Measurements from ENCODE around the gene GSTCD.

The GSTCD gene

DNA sequence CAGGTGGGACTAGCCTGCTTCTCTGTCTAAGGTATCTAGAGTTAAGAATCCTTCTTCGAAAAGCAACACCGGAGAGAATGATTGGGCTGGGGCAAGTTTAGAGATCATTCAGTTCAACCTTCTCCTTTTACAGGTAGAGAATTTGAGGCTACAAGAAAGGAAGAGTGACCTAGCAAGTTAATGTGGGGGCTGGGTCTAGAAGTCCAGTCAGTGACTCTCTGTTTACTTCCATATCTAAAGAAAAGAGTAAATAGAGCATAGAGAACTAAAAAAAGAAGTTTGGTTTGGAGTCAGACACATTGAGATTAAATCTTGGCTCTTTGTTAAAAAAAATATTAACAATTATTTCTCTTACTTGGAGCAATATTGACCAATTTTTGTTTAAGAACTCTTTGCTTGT is 122.6 kb downstream of the GSTCD start:
- H3K27ac ChIP-seq: no peak overlapping the region
- intact Hi-C loops (cut with DNase I; ENCODE audit: low total_unique reads): no loop called here

DNA sequence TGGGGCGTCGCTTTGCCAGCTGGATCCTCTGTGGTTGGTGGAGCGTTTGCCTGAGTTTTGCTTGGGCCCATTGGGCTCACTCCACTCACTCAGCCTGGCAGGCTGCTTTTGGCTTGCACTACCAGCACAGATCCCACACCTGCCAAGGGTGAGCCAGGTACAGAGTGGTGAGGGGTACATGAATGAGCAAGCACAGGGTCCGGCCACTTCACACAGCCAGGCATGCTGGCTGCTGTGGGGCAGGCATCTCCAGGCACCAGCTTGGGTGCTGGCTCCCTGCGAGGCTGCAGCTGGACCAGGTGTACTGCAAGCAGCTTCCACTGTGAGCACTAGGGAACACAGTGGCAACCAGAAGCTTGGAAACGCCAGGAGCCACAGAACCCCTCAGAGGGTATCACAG is 126.6 kb downstream of the GSTCD start:
- intact Hi-C loops (cut with DNase I; ENCODE audit: low total_unique reads): no loop called here
- no peak for DNase-seq
- Histone ChIP-seq H3K36me3 (peaks cover 0 to 12% (median 0%) of the 10 kb centered on the region in 3 donors), H3K4me1 (no peaks in the 10 kb centered on the region), H3K4me3 (no peak overlapping the region), H3K27me3 (no peaks in the 10 kb centered on the region), H3K9me3 (no peaks in the 10 kb centered on the region), H3K27ac (no peak overlapping the region)
- TF ChIP-seq, protein P1, sequence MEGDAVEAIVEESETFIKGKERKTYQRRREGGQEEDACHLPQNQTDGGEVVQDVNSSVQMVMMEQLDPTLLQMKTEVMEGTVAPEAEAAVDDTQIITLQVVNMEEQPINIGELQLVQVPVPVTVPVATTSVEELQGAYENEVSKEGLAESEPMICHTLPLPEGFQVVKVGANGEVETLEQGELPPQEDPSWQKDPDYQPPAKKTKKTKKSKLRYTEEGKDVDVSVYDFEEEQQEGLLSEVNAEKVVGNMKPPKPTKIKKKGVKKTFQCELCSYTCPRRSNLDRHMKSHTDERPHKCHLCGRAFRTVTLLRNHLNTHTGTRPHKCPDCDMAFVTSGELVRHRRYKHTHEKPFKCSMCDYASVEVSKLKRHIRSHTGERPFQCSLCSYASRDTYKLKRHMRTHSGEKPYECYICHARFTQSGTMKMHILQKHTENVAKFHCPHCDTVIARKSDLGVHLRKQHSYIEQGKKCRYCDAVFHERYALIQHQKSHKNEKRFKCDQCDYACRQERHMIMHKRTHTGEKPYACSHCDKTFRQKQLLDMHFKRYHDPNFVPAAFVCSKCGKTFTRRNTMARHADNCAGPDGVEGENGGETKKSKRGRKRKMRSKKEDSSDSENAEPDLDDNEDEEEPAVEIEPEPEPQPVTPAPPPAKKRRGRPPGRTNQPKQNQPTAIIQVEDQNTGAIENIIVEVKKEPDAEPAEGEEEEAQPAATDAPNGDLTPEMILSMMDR (IDR thresholded peaks at IDR 0.05): no peak

More for the DNA sequence above, 122.6 kb downstream of the GSTCD start:
- no peak for DNase-seq
- Histone ChIP-seq H3K4me3 (no peak overlapping the region), H3K36me3 (peaks cover 0 to 11% (median 0%) of the 10 kb centered on the region in 3 donors), H3K4me1 (no peaks in the 10 kb centered on the region), H3K9me3 (no peaks in the 10 kb centered on the region), H3K27me3 (no peaks in the 10 kb centered on the region)
- TF ChIP-seq, protein P1 (IDR thresholded peaks at IDR 0.05): no peak

DNA sequence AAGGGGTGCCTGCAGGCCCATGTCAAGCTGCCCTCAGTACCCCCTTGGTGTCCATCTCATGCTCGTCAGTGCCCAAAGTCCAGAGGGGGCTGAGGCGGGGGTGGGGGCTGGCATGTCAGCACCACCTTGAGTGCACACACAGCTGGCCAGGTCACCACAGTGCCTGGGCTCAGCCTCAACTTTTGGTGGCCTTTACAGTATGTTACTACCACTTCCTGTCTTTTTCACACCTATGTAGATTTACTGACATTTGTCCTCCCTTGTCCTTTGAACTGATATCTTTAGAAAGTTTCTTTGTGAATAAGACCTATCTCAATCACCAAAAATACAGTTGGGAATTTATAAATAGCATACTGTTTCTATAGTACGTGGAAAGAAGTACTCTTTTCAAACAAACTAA is 128.0 kb downstream of the GSTCD start:
- no peak overlapping the region for H3K4me3 ChIP-seq
- no peaks in the 10 kb centered on the region for H3K9me3 ChIP-seq
- DNase-seq: no peak
- peaks cover 0 to 12% (median 0%) of the 10 kb centered on the region in 3 donors for H3K36me3 ChIP-seq
- H3K4me1 ChIP-seq: peaks cover 0 to 8% (median 0%) of the 10 kb centered on the region in 4 donors
- H3K27ac ChIP-seq: no peak overlapping the region
- TF ChIP-seq, protein P1 (IDR thresholded peaks at IDR 0.05): no peak
- intact Hi-C loops (cut with DNase I; ENCODE audit: low total_unique reads): no loop called here
- no peaks in the 10 kb centered on the region for H3K27me3 ChIP-seq

GRCh38 chr4:105837037-105837436 is 128.5 kb downstream of the GSTCD start:
- no peak for DNase-seq
- H3K36me3 ChIP-seq: peaks cover 0 to 12% (median 0%) of the 10 kb centered on the region in 3 donors
- H3K9me3 ChIP-seq: no peaks in the 10 kb centered on the region
- no peak overlapping the region for H3K4me3 ChIP-seq
- TF ChIP-seq, protein P1 (IDR thresholded peaks at IDR 0.05): no peak
- peaks cover 0 to 13% (median 0%) of the 10 kb centered on the region in 4 donors for H3K4me1 ChIP-seq
- no peaks in the 10 kb centered on the region for H3K27me3 ChIP-seq
- intact Hi-C loops (cut with DNase I; ENCODE audit: low total_unique reads): no loop called here
- H3K27ac ChIP-seq: no peak overlapping the region

GRCh38 chr4:105838082-105838481 is 129.5 kb downstream of the GSTCD start:
- H3K9me3 ChIP-seq: no peaks in the 10 kb centered on the region
- peaks cover 0 to 12% (median 0%) of the 10 kb centered on the region in 3 donors for H3K36me3 ChIP-seq
- TF ChIP-seq, protein P1 (IDR thresholded peaks at IDR 0.05): no peak
- DNase-seq: no peak
- H3K4me1 ChIP-seq: peaks cover 0 to 15% (median 0%) of the 10 kb centered on the region in 4 donors
- H3K27me3 ChIP-seq: no peaks in the 10 kb centered on the region
- H3K4me3 ChIP-seq: no peak overlapping the region
- intact Hi-C loops (cut with DNase I; ENCODE audit: low total_unique reads): no loop called here
- H3K27ac ChIP-seq: no peak overlapping the region

All from tibial artery (tissue), 4 donors.